Fibroblast of lung (primary cell): ENCODE data around the gene TMEM132E. TPM values are rescaled to one million over a fixed set of nuclear protein-coding genes. Genes with fewer than 3 reads are reported as not detected.
A peak's percentile ranks its signal among the peaks of the same experiment; 100 is the strongest.

Source experiments
- DNase-seq, 2 donors: peaks; one replicate each; pipeline versions ENCODE4 v3.0.0 to v3.0.0-alpha.2; 2010; ENCODE audit warnings: low read depth in 2 of 2
- H2AFZ ChIP-seq: 2 replicates; pipeline ENCODE4 v1.5.1; 2012; ENCODE audit warnings: low read length, control low read depth, inconsistent platforms
- H3K27ac ChIP-seq: 2 replicates; pipeline ENCODE4 v1.5.1; 2011; ENCODE audit warnings: low read length, control low read depth; ENCODE audit not compliant: insufficient read depth
- H3K27me3 ChIP-seq: 2 replicates; pipeline ENCODE4 v1.5.1; 2011; ENCODE audit warnings: mild to moderate bottlenecking, low read length; ENCODE audit not compliant: control insufficient read depth, insufficient read depth
- H3K36me3 ChIP-seq: 2 replicates; pipeline ENCODE4 v1.5.1; 2011; ENCODE audit warnings: low read length; ENCODE audit not compliant: control insufficient read depth, insufficient read depth
- H3K4me1 ChIP-seq: 2 replicates; pipeline ENCODE4 v1.5.1; 2011; ENCODE audit warnings: low read length; ENCODE audit not compliant: control insufficient read depth, insufficient read depth; ENCODE audit errors: extremely low read depth
- H3K4me2 ChIP-seq: 2 replicates; pipeline ENCODE4 v1.5.1; 2011; ENCODE audit warnings: low read length, control low read depth; ENCODE audit not compliant: insufficient read depth; ENCODE audit errors: extremely low read depth
- H3K4me3 ChIP-seq, 4 experiments: fragments of 200-600 bp in 1 of 4; sonication (generic) in 1 of 4; replicated peaks in 1 of 4; 2 replicates each; pipeline ENCODE4 v1.5.1; 2011 to 2016; ENCODE audit warnings: low read length in 4 of 4, low read depth in 3 of 4, mild to moderate bottlenecking in 3 of 4, control low read depth in 2 of 4, inconsistent platforms in 1 of 4, mixed read lengths in 1 of 4; ENCODE audit not compliant: insufficient read depth in 1 of 4; ENCODE audit errors: control extremely low read depth in 1 of 4
- H3K79me2 ChIP-seq: 2 replicates; pipeline ENCODE4 v1.5.1; 2012; ENCODE audit warnings: mild to moderate bottlenecking, low read length, inconsistent platforms; ENCODE audit not compliant: control insufficient read depth, insufficient read depth
- H3K9ac ChIP-seq: 2 replicates; pipeline ENCODE4 v1.5.1; 2011; ENCODE audit warnings: mild to moderate bottlenecking, low read length, control low read depth; ENCODE audit not compliant: insufficient read depth
- H3K9me3 ChIP-seq: 2 replicates; pipeline ENCODE4 v1.5.1; 2012; ENCODE audit warnings: low read depth, low read length; ENCODE audit not compliant: control insufficient read depth, insufficient read depth
- H4K20me1 ChIP-seq: 2 replicates; pipeline ENCODE4 v1.5.1; 2011; ENCODE audit warnings: low read length; ENCODE audit not compliant: control insufficient read depth, insufficient read depth; ENCODE audit errors: extremely low read depth
- CTCF ChIP-seq, 2 donors: IDR thresholded peaks in 1 of 2; conservative IDR thresholded peaks in 1 of 2; 1 replicate in 1 of 2; 2 replicates in 1 of 2; pipeline ENCODE4 v1.5.1; 2011 to 2012; ENCODE audit warnings: low read length in 2 of 2, control low read depth in 1 of 2, inconsistent platforms in 1 of 2, low read depth in 1 of 2, mild to moderate bottlenecking in 1 of 2
- EZH2 ChIP-seq: IDR thresholded peaks from 2 replicates; pipeline ENCODE4 v1.5.1; 2012; ENCODE audit warnings: low read length, control low read depth, mild to moderate bottlenecking; ENCODE audit errors: missing control alignments
- polyA plus RNA-seq, 2 donors: library from polyadenylated mRNA; depleted of rRNA in 1 of 2; stranded (reverse) in 1 of 2; unstranded in 1 of 2; fragments of >200 nt; gene quantifications; 2 replicates each; pipeline ENCODE4 v1.2.1, GENCODE V29; 2011 to 2012; ENCODE audit warnings: missing spikeins in 1 of 2
- total RNA-seq: library from RNA; depleted of rRNA; stranded (reverse); fragments of >200 nt; gene quantifications from 2 replicates; pipeline ENCODE4 v1.2.1, GENCODE V29; 2014

The TMEM132E gene
- total and polyA plus RNA-seq, 2 donors (not counting 1 experiment from before 2014, with no cell fraction given), result not detected

GRCh38 chr17:34584805-34585416 lies 5.5 kb downstream of the TMEM132E start:
- no peaks in the 10 kb centered on the region for H3K36me3 ChIP-seq
- TF ChIP-seq EZH2, result no peak
- TF ChIP-seq CTCF (conservative IDR thresholded peaks at IDR 0.05 in 1 of 2, IDR thresholded peaks at IDR 0.05 in 1 of 2; ENCODE audit: low read depth in 1 of 2, low read length in 2 of 2), result no peak
- no peaks in the 10 kb centered on the region for H3K4me1 ChIP-seq
- no peak overlapping the region for H3K9ac ChIP-seq
- H3K4me2 ChIP-seq, result no peak overlapping the region
- no peaks in the 10 kb centered on the region for H3K79me2 ChIP-seq
- H3K27me3 ChIP-seq, result peaks cover 28% of the 10 kb centered on the region
- no peak overlapping the region for H3K27ac ChIP-seq
- no peaks in the 10 kb centered on the region for H4K20me1 ChIP-seq
- no peak overlapping the region for H3K4me3 ChIP-seq
- peak; percentile 14 to 15 for DNase-seq
- H3K9me3 ChIP-seq, result no peaks in the 10 kb centered on the region
- H2AFZ ChIP-seq, result no peak overlapping the region

- Histone ChIP-seq H4K20me1 (no peaks in the 10 kb centered on the region), H3K27ac (no peak overlapping the region), H3K4me2 (no peak overlapping the region), H3K27me3 (peaks cover 14% of the 10 kb centered on the region), H3K79me2 (no peaks in the 10 kb centered on the region), H3K9ac (no peak overlapping the region), H3K36me3 (no peaks in the 10 kb centered on the region), H3K4me3 (no peak overlapping the region), H3K9me3 (no peaks in the 10 kb centered on the region), H3K4me1 (no peaks in the 10 kb centered on the region), H2AFZ (no peak overlapping the region)
- TF ChIP-seq EZH2 (no peak), CTCF (conservative IDR thresholded peaks at IDR 0.05 in 1 of 2, IDR thresholded peaks at IDR 0.05 in 1 of 2; ENCODE audit: low read depth in 1 of 2, low read length in 2 of 2) (no peak)
- DNase-seq, result no peak
Observed at GRCh38 chr17:34586346-34586846, 7.0 kb downstream of the TMEM132E start.

GRCh38 chr17:34588266-34588665 lies 8.9 kb downstream of the TMEM132E start:
- Histone ChIP-seq H3K79me2 (no peaks in the 10 kb centered on the region), H3K4me2 (no peak overlapping the region), H3K27ac (no peak overlapping the region), H3K4me3 (no peak overlapping the region), H3K4me1 (no peaks in the 10 kb centered on the region), H3K9ac (no peak overlapping the region), H3K27me3 (peaks cover 5% of the 10 kb centered on the region), H4K20me1 (no peaks in the 10 kb centered on the region), H3K9me3 (no peaks in the 10 kb centered on the region), H2AFZ (no peak overlapping the region), H3K36me3 (no peaks in the 10 kb centered on the region)
- DNase-seq, result no peak
- TF ChIP-seq CTCF (conservative IDR thresholded peaks at IDR 0.05 in 1 of 2, IDR thresholded peaks at IDR 0.05 in 1 of 2; ENCODE audit: low read depth in 1 of 2, low read length in 2 of 2), result no peak
- TF ChIP-seq EZH2, result no peak
